Hypothalamus (tissue), 51 donors: Measurements from ENCODE around the gene LYRM1.
"Not testable (repeated sequence)": the region's sequence is repeated elsewhere in the genome, so short reads cannot be mapped to it uniquely, and the experiment has no call there.

Experiments used
- DNase-seq, 51 donors: peaks; one replicate each; lab custom pipeline; 2025; lab: John Stamatoyannopoulos, UW

Gene LYRM1

GRCh38 chr16:20968765-20969164, 68.2 kb downstream of the LYRM1 start:
- DNase-seq: no peak

GRCh38 chr16:20969386-20969785, 68.8 kb downstream of the LYRM1 start:
- no peak for DNase-seq

GRCh38 chr16:20971401-20971800, 70.8 kb downstream of the LYRM1 start:
- DNase-seq: no peak

GRCh38 chr16:20973201-20973600, 72.6 kb downstream of the LYRM1 start:
- DNase-seq: not testable (repeated sequence)
